WTC11 (cell line): Measurements from ENCODE around the gene DNAJC17. TPM values are rescaled to one million over a fixed set of nuclear protein-coding genes. Genes with fewer than 3 reads are reported as not detected.

Source experiments
- ATAC-seq: fragments of 200-7000 bp; cut with Tn5 transposase; 2 replicates; pipeline ENCODE4 v1.10.0; 2021; ENCODE audit warnings: mild to moderate bottlenecking, moderate library complexity
- CTCF ChIA-PET: fragments of 300-600 bp; sonication (Branson Sonifier 250); formaldehyde crosslinking; loops from one replicate; lab custom pipeline; 2021; ENCODE audit warnings: antibody characterized with exemption; lab: Charles Lee
- POLR2A ChIA-PET: fragments of 350-600 bp; sonication (Branson Sonifier 250); formaldehyde crosslinking; loops from one replicate; lab custom pipeline; 2021; ENCODE audit warnings: antibody characterized with exemption; lab: Charles Lee
- DNase-seq: peaks from one replicate; pipeline ENCODE4 v3.0.0; 2021; ENCODE audit warnings: low spot score
- H3K27ac Mint-ChIP-seq: 2 replicates; pipeline ENCODE4 v1.8.0; 2021; ENCODE audit warnings: mixed read lengths
- H3K27me3 Mint-ChIP-seq: 2 replicates; pipeline ENCODE4 v1.8.0; 2021; ENCODE audit warnings: low read depth, mild to moderate bottlenecking, moderate library complexity, mixed read lengths
- H3K36me3 Mint-ChIP-seq: 2 replicates; pipeline ENCODE4 v1.8.0; 2021; ENCODE audit warnings: mixed read lengths
- H3K4me1 Mint-ChIP-seq: 2 replicates; pipeline ENCODE4 v1.8.0; 2022; ENCODE audit warnings: mixed read lengths
- H3K4me3 Mint-ChIP-seq: 2 replicates; pipeline ENCODE4 v1.8.0; 2021; ENCODE audit warnings: mild to moderate bottlenecking, moderate library complexity, mixed read lengths
- H3K9me3 Mint-ChIP-seq: 2 replicates; pipeline ENCODE4 v1.8.0; 2021; ENCODE audit warnings: mixed read lengths
- ATF2 ChIP-seq: sonication (generic); formaldehyde crosslinking; IDR thresholded peaks from 2 replicates; pipeline ENCODE4 v1.8.1; 2022; ENCODE audit warnings: low read depth, missing genetic modification reagents, borderline replicate concordance
- EMX1 ChIP-seq: fragments of 250-450 bp; sonication (Bioruptor Pico); IDR thresholded peaks from 2 replicates; pipeline ENCODE4 v1.8.0; 2021; ENCODE audit warnings: mild to moderate bottlenecking
- ETV6 ChIP-seq: sonication (generic); formaldehyde crosslinking; IDR thresholded peaks from 2 replicates; pipeline ENCODE4 v1.8.1; 2022; ENCODE audit warnings: mild to moderate bottlenecking, missing genetic modification reagents
- FOXK1 ChIP-seq: sonication (generic); formaldehyde crosslinking; IDR thresholded peaks from 2 replicates; pipeline ENCODE4 v1.8.0; 2022; ENCODE audit warnings: mild to moderate bottlenecking, moderate library complexity, missing genetic modification reagents
- FOXP1 ChIP-seq: sonication (generic); formaldehyde crosslinking; IDR thresholded peaks from 2 replicates; pipeline ENCODE4 v1.8.0; 2022; ENCODE audit warnings: missing genetic modification reagents, mild to moderate bottlenecking, moderate library complexity, borderline replicate concordance
- GABPB1 ChIP-seq: sonication (generic); formaldehyde crosslinking; IDR thresholded peaks from 2 replicates; pipeline ENCODE4 v1.8.1; 2023; ENCODE audit warnings: mild to moderate bottlenecking, missing genetic modification reagents
- GTF2I ChIP-seq: fragments of 250-450 bp; sonication (Bioruptor Pico); conservative IDR thresholded peaks from 2 replicates; pipeline ENCODE4 v1.4.0; 2021; ENCODE audit warnings: mild to moderate bottlenecking
- JAZF1 ChIP-seq: fragments of 250-450 bp; sonication (Bioruptor Pico); IDR thresholded peaks from 2 replicates; pipeline ENCODE4 v1.9.0; 2021; ENCODE audit warnings: moderate library complexity, mild to moderate bottlenecking, inconsistent platforms
- JUN ChIP-seq: sonication (generic); formaldehyde crosslinking; IDR thresholded peaks from 2 replicates; pipeline ENCODE4 v1.8.0; 2023; ENCODE audit warnings: mild to moderate bottlenecking, missing genetic modification reagents
- KAT7 ChIP-seq: sonication (generic); formaldehyde crosslinking; IDR thresholded peaks from 2 replicates; pipeline ENCODE4 v1.8.1; 2023; ENCODE audit warnings: missing genetic modification reagents, mild to moderate bottlenecking, borderline replicate concordance
- NFATC4 ChIP-seq: fragments of 250-450 bp; sonication (Bioruptor Pico); IDR thresholded peaks from 2 replicates; pipeline ENCODE4 v1.9.0; 2021; ENCODE audit warnings: mild to moderate bottlenecking
- NR2C2 ChIP-seq: sonication (generic); formaldehyde crosslinking; IDR thresholded peaks from 2 replicates; pipeline ENCODE4 v1.8.0; 2022; ENCODE audit warnings: mild to moderate bottlenecking, missing genetic modification reagents
- NR3C1 ChIP-seq: sonication (generic); formaldehyde crosslinking; conservative IDR thresholded peaks from 2 replicates; pipeline ENCODE4 v1.8.1; 2023; ENCODE audit warnings: low read depth, mild to moderate bottlenecking, missing genetic modification reagents
- OVOL2 ChIP-seq: fragments of 250-450 bp; sonication (Bioruptor Pico); IDR thresholded peaks from 2 replicates; pipeline ENCODE4 v1.9.0; 2021; ENCODE audit warnings: mild to moderate bottlenecking, borderline replicate concordance
- PRDM15 ChIP-seq: sonication (generic); formaldehyde crosslinking; IDR thresholded peaks from 2 replicates; pipeline ENCODE4 v1.8.0; 2022; ENCODE audit warnings: missing genetic modification reagents
- RORB ChIP-seq: fragments of 250-450 bp; sonication (Bioruptor Pico); IDR thresholded peaks from 2 replicates; pipeline ENCODE4 v1.9.0; 2021; ENCODE audit warnings: mild to moderate bottlenecking
- SMAD4 ChIP-seq: sonication (generic); formaldehyde crosslinking; IDR thresholded peaks from 2 replicates; pipeline ENCODE4 v1.8.0; 2022; ENCODE audit warnings: mild to moderate bottlenecking, missing genetic modification reagents
- TEAD4 ChIP-seq: sonication (generic); formaldehyde crosslinking; IDR thresholded peaks from 2 replicates; pipeline ENCODE4 v1.8.0; 2022; ENCODE audit warnings: mild to moderate bottlenecking, missing genetic modification reagents
- ZBTB43 ChIP-seq: sonication (generic); formaldehyde crosslinking; IDR thresholded peaks from 2 replicates; pipeline ENCODE4 v1.8.1; 2023; ENCODE audit warnings: mild to moderate bottlenecking, missing genetic modification reagents
- ZNF121 ChIP-seq: sonication (generic); formaldehyde crosslinking; IDR thresholded peaks from 2 replicates; pipeline ENCODE4 v1.8.0; 2023; ENCODE audit warnings: missing genetic modification reagents
- ZNF396 ChIP-seq: fragments of 250-450 bp; sonication (Bioruptor Pico); IDR thresholded peaks from 2 replicates; pipeline ENCODE4 v1.8.0; 2021; ENCODE audit warnings: mild to moderate bottlenecking, moderate library complexity, borderline replicate concordance
- ZNF532 ChIP-seq: fragments of 250-450 bp; sonication (Bioruptor Pico); IDR thresholded peaks from 2 replicates; pipeline ENCODE4 v1.9.0; 2021; ENCODE audit warnings: mild to moderate bottlenecking, borderline replicate concordance
- ZNF671 ChIP-seq: fragments of 250-450 bp; sonication (Bioruptor Pico); IDR thresholded peaks from 2 replicates; pipeline ENCODE4 v1.8.0; 2021; ENCODE audit warnings: mild to moderate bottlenecking
- total RNA-seq: library from RNA; stranded (reverse); gene quantifications from 3 replicates; pipeline ENCODE4 v1.2.3, GENCODE V29; 2021

The DNAJC17 gene
- total RNA-seq, 1 experiment from 2014 or later = 49.8 TPM

- TF ChIP-seq GTF2I (CRISPR knock-in tag) (no peak), KAT7 (no peak), NR2C2 (no peak), FOXK1 (no peak)
Measured at GRCh38 chr15:40853241-40853890, 46.1 kb upstream of the DNAJC17 start (continued).

- peaks cover 50% of the 10 kb centered on the region for H3K36me3 Mint-ChIP-seq
- H3K27ac Mint-ChIP-seq = no peak overlapping the region
- CTCF ChIA-PET = interaction anchor here (0.7 to 1.6 kb wide), 3 partner anchors 37 to 42 kb away, joined by 3 to 5 read pairs (median 3); partner anchors contain the start of gene VPS18
Measured at GRCh38 chr15:40852529-40852928, 45.3 kb upstream of the DNAJC17 start.

More at GRCh38 chr15:40852529-40852928, 45.3 kb upstream of the DNAJC17 start:
- POLR2A ChIA-PET = no interaction called here
- Mint-ChIP-seq H3K4me1 (peaks cover 12% of the 10 kb centered on the region), H3K9me3 (no peaks in the 10 kb centered on the region), H3K4me3 (no peak overlapping the region), H3K27me3 (no peaks in the 10 kb centered on the region)
- TF ChIP-seq JUN (CRISPR knock-in tag) (no peak), ZBTB43 (CRISPR knock-in tag) (no peak), RORB (CRISPR knock-in tag) (no peak), EMX1 (no peak), ZNF396 (CRISPR knock-in tag) (no peak), NR3C1 (CRISPR knock-in tag) (no peak), JAZF1 (CRISPR knock-in tag) (no peak), OVOL2 (CRISPR knock-in tag) (no peak), FOXP1 (no peak), NFATC4 (CRISPR knock-in tag) (no peak), ETV6 (CRISPR knock-in tag) (no peak), KAT7 (no peak), PRDM15 (no peak), ATF2 (CRISPR knock-in tag) (no peak), SMAD4 (no peak), GABPB1 (CRISPR knock-in tag) (no peak), ZNF532 (no peak), ZNF671 (CRISPR knock-in tag) (no peak), ZNF121 (CRISPR knock-in tag) (no peak), TEAD4 (CRISPR knock-in tag) (no peak)
- DNase-seq (no peak), ATAC-seq (no peak)
